GM15510 (cell line): ENCODE data around the gene WWP2.

Experiments
- POLR2A ChIP-seq: IDR thresholded peaks from 3 replicates; pipeline ENCODE4 v1.6.1; 2011; ENCODE audit warnings: borderline replicate concordance; ENCODE audit not compliant: insufficient read length; ENCODE audit errors: extremely low read depth

WWP2 gene

DNA sequence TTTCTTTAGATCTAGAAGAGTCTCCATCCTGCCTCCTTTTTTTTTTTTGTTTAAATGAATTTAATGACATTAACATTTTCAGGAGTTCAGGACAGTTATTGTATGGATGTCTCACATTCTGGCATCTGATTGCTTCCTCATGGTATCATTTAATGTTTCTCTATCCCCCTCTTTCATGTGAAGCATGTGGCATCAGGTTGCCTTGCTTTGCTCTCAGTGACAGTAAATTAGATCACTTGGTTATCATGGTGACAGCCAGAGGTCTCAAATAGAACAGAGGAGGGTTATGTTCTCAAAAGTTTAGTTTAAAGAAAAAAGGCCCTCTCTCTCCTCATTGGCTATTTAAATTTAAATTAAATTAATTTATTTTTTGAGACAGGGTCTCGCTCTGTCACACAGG is 74.1 kb downstream of the WWP2 start:
- TF ChIP-seq POLR2A: no peak

GRCh38 chr16:69837380-69837779 is 75.2 kb downstream of the WWP2 start:
- no peak for TF ChIP-seq POLR2A

GRCh38 chr16:69838489-69838888 is 76.4 kb downstream of the WWP2 start:
- TF ChIP-seq POLR2A: no peak

- TF ChIP-seq POLR2A: no peak
Observed at GRCh38 chr16:69839240-69839688, 77.1 kb downstream of the WWP2 start.

GRCh38 chr16:69839798-69840409 is 77.8 kb downstream of the WWP2 start:
- TF ChIP-seq POLR2A: no peak

- TF ChIP-seq POLR2A: no peak
Observed at GRCh38 chr16:69840975-69841374, 78.8 kb downstream of the WWP2 start.

- TF ChIP-seq POLR2A: no peak
Observed at GRCh38 chr16:69844441-69844840, 82.3 kb downstream of the WWP2 start.

- no peak for TF ChIP-seq POLR2A
Observed at GRCh38 chr16:69845181-69845580, 83.0 kb downstream of the WWP2 start.

GRCh38 chr16:69847643-69848042 is 85.5 kb downstream of the WWP2 start:
- TF ChIP-seq POLR2A: no peak

GRCh38 chr16:69848637-69849545 is 86.8 kb downstream of the WWP2 start:
- no peak for TF ChIP-seq POLR2A

- TF ChIP-seq POLR2A: no peak
Observed at GRCh38 chr16:69851491-69852240, 89.5 kb downstream of the WWP2 start.

GRCh38 chr16:69852815-69853214 is 90.7 kb downstream of the WWP2 start:
- no peak for TF ChIP-seq POLR2A

- no peak for TF ChIP-seq POLR2A
Observed at GRCh38 chr16:69853481-69853880, 91.3 kb downstream of the WWP2 start.

GRCh38 chr16:69855592-69855991 is 93.5 kb downstream of the WWP2 start:
- no peak for TF ChIP-seq POLR2A
